GM18951 (cell line): ENCODE measurements around the gene MANSC1.
"Not testable (repeated sequence)": the region's sequence is repeated elsewhere in the genome, so short reads cannot be mapped to it uniquely, and the experiment has no call there.

ENCODE experiments used
- POLR2A ChIP-seq: IDR thresholded peaks from 4 replicates; pipeline ENCODE4 v1.6.1; 2011; ENCODE audit warnings: mild to moderate bottlenecking; ENCODE audit not compliant: insufficient read length, insufficient read depth; ENCODE audit errors: extremely low read depth
- in situ Hi-C: fragments of 300-500 bp; cut with MboI; formaldehyde crosslinking; loops from one replicate; pipeline ENCODE4 v1.12.0; 2022; ENCODE audit warnings: low sequenced_read_pairs, mixed read lengths, inconsistent platforms; ENCODE audit not compliant: unreplicated experiment

The MANSC1 gene

GRCh38 chr12:12356896-12357718 is 7.1 kb upstream of the MANSC1 start, which contains the start of gene BORCS5:
BORCS5 (plus strand) TSS chr12:12357078; CDS start chr12:12357452, 374 bp downstream.
- in situ Hi-C loops: no loop called here
- peak; percentile 98 for TF ChIP-seq POLR2A

- in situ Hi-C loops: no loop called here
- no peak for TF ChIP-seq POLR2A
Measured at GRCh38 chr12:12356467-12356895, 6.4 kb upstream of the MANSC1 start.

GRCh38 chr12:12353807-12354206 is 3.8 kb upstream of the MANSC1 start:
- TF ChIP-seq POLR2A: no peak

GRCh38 chr12:12353276-12353675 is 3.2 kb upstream of the MANSC1 start:
- in situ Hi-C loops: no loop called here
- TF ChIP-seq POLR2A: no peak

More at GRCh38 chr12:12353807-12354206, 3.8 kb upstream of the MANSC1 start:
- in situ Hi-C loops: no loop called here

GRCh38 chr12:12351468-12352185 is 1.6 kb upstream of the MANSC1 start:
- in situ Hi-C loops: not testable (repeated sequence)

GRCh38 chr12:12350868-12351463 is 924 bp upstream of the MANSC1 start:
- no peak for TF ChIP-seq POLR2A
- in situ Hi-C loops: no loop called here

GRCh38 chr12:12338527-12339168 is 11.4 kb downstream of the MANSC1 start:
- in situ Hi-C loops: loop anchor here (25.0 kb wide), 1 partner anchor 776 kb away; no protein-coding TSS in a partner anchor
- no peak for TF ChIP-seq POLR2A

GRCh38 chr12:12336511-12336910 is 13.5 kb downstream of the MANSC1 start:
- in situ Hi-C loops: loop anchor here (25.0 kb wide), 1 partner anchor 774 kb away; no protein-coding TSS in a partner anchor
- TF ChIP-seq POLR2A: no peak

GRCh38 chr12:12336049-12336411 is 14.0 kb downstream of the MANSC1 start:
- in situ Hi-C loops: loop anchor here (25.0 kb wide), 1 partner anchor 774 kb away; no protein-coding TSS in a partner anchor
- TF ChIP-seq POLR2A: no peak

- in situ Hi-C loops: loop anchor here (25.0 kb wide), 1 partner anchor 772 kb away; no protein-coding TSS in a partner anchor
- no peak for TF ChIP-seq POLR2A
Measured at GRCh38 chr12:12334367-12335040, 15.5 kb downstream of the MANSC1 start.

- in situ Hi-C loops: loop anchor here (25.0 kb wide), 1 partner anchor 771 kb away; no protein-coding TSS in a partner anchor
- no peak for TF ChIP-seq POLR2A
Measured at GRCh38 chr12:12333407-12334366, 16.4 kb downstream of the MANSC1 start.
